HFFc6 (cell line): Measurements from ENCODE around the gene MCTP1. TPM values are rescaled to one million over a fixed set of nuclear protein-coding genes. Genes with fewer than 3 reads are reported as not detected.

ENCODE experiments used
- DNase-seq: peaks from one replicate; pipeline ENCODE4 v3.0.0-alpha.2; 2018
- H3K27ac Mint-ChIP-seq: 2 replicates; pipeline ENCODE4 v1.8.0; 2020; ENCODE audit warnings: mild to moderate bottlenecking, mixed read lengths
- H3K27me3 Mint-ChIP-seq: 2 replicates; pipeline ENCODE4 v1.8.0; 2021; ENCODE audit warnings: mild to moderate bottlenecking, moderate library complexity, mixed read lengths; ENCODE audit not compliant: insufficient read depth
- H3K36me3 Mint-ChIP-seq: 2 replicates; pipeline ENCODE4 v1.8.0; 2021; ENCODE audit warnings: low read depth, mixed read lengths
- H3K4me1 Mint-ChIP-seq: 2 replicates; pipeline ENCODE4 v1.8.0; 2020; ENCODE audit warnings: low read depth, mixed read lengths
- H3K4me3 Mint-ChIP-seq: 2 replicates; pipeline ENCODE4 v1.8.0; 2020; ENCODE audit warnings: mild to moderate bottlenecking, moderate library complexity, mixed read lengths
- H3K9me3 Mint-ChIP-seq: 2 replicates; pipeline ENCODE4 v1.8.0; 2020; ENCODE audit warnings: mild to moderate bottlenecking, mixed read lengths
- total RNA-seq, 6 experiments: library from RNA; stranded (reverse); fragmentation: NEBNext Ultra II Directional; extraction: Animal tissue kit (Norgen Biotek cat#: 25700); gene quantifications; 2 replicates in 1 of 6; 3 replicates in 5 of 6; pipeline ENCODE4 v1.2.3, GENCODE V29; 2021
- TF ChIP-seq, protein P1 (sequence below): fragments of 200-600 bp; sonication (generic); IDR thresholded peaks from 2 replicates; pipeline ENCODE4 v1.5.0; 2021; ENCODE audit warnings: antibody characterized with exemption, mild to moderate bottlenecking

MCTP1 gene
- total RNA-seq, 6 experiments from 2014 or later: 1.0 to 5.2 (median 3.9) TPM

DNA sequence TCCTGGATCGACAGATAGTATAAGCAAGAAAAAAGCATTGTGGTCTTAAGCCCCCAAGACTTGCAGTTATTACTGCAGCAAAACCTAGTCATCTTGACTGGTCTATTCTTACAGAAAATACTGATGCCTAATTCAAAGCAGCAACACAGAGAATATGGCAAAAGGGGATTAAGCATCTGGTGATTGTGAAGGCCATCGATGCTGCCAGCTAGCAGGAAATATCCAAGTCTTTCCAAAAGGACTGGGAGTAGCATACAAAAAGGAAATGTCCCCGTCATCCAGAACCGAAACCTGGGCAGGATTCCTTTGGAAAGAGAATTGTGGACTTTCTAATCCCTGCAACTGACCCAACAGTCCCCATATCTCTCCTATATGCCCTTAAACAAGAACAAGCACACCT lies 534.2 kb downstream of the MCTP1 start:
- DNase-seq: no peak
- no peak overlapping the region for H3K4me3 Mint-ChIP-seq
- H3K4me1 Mint-ChIP-seq: peaks cover 7% of the 10 kb centered on the region

DNA sequence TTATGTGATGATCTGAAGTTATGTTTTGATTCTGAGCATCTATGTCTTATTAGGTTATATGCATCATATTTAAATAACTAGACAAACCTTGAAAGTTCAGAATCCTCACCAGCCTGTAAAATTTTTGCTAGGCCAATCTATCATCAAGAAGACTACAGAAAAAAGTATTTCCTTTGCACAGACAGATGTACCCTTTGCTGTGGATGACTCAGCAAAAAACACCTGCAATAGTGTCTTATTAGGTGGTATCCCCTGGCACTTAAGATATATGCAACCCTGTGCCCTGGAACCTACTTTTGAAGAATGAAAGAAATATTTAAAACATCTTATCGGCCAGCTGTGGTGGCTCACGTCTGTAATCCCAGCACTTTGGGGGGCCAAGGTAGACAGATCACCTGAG lies 535.9 kb downstream of the MCTP1 start:
- no peak overlapping the region for H3K4me3 Mint-ChIP-seq
- H3K9me3 Mint-ChIP-seq: no peaks in the 10 kb centered on the region
- peaks cover 7% of the 10 kb centered on the region for H3K4me1 Mint-ChIP-seq
- no peak overlapping the region for H3K27ac Mint-ChIP-seq
- peaks cover 15% of the 10 kb centered on the region for H3K27me3 Mint-ChIP-seq
- TF ChIP-seq, protein P1, sequence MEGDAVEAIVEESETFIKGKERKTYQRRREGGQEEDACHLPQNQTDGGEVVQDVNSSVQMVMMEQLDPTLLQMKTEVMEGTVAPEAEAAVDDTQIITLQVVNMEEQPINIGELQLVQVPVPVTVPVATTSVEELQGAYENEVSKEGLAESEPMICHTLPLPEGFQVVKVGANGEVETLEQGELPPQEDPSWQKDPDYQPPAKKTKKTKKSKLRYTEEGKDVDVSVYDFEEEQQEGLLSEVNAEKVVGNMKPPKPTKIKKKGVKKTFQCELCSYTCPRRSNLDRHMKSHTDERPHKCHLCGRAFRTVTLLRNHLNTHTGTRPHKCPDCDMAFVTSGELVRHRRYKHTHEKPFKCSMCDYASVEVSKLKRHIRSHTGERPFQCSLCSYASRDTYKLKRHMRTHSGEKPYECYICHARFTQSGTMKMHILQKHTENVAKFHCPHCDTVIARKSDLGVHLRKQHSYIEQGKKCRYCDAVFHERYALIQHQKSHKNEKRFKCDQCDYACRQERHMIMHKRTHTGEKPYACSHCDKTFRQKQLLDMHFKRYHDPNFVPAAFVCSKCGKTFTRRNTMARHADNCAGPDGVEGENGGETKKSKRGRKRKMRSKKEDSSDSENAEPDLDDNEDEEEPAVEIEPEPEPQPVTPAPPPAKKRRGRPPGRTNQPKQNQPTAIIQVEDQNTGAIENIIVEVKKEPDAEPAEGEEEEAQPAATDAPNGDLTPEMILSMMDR: no peak
- no peaks in the 10 kb centered on the region for H3K36me3 Mint-ChIP-seq
- no peak for DNase-seq

More for the DNA sequence above, 534.2 kb downstream of the MCTP1 start:
- TF ChIP-seq, protein P1: no peak
- no peaks in the 10 kb centered on the region for H3K36me3 Mint-ChIP-seq
- no peaks in the 10 kb centered on the region for H3K9me3 Mint-ChIP-seq
- H3K27ac Mint-ChIP-seq: no peak overlapping the region
- peaks cover 12% of the 10 kb centered on the region for H3K27me3 Mint-ChIP-seq

DNA sequence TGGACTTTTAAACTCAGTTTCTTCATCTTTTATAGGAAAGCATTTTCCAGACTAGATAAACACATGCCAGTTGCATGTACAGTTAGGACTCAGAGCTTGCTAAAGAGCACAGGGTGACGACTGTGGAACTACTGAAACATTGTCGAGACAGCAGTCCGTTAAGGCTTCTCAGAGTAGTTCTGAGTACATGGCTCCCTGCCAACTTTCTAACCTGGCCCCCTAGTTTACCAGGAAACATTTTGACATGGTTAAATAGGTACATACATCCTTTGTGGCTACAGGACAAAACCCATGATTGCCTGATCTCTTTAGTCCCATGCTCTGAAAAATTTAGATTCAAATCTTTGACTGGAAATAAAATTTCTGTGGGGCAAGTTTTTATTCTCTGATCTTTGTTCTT lies 536.7 kb downstream of the MCTP1 start:
- no peaks in the 10 kb centered on the region for H3K36me3 Mint-ChIP-seq
- H3K9me3 Mint-ChIP-seq: no peaks in the 10 kb centered on the region
- peaks cover 13% of the 10 kb centered on the region for H3K27me3 Mint-ChIP-seq
- H3K27ac Mint-ChIP-seq: no peak overlapping the region
- H3K4me3 Mint-ChIP-seq: no peak overlapping the region
- TF ChIP-seq, protein P1: no peak
- H3K4me1 Mint-ChIP-seq: peaks cover 7% of the 10 kb centered on the region
- DNase-seq: no peak

DNA sequence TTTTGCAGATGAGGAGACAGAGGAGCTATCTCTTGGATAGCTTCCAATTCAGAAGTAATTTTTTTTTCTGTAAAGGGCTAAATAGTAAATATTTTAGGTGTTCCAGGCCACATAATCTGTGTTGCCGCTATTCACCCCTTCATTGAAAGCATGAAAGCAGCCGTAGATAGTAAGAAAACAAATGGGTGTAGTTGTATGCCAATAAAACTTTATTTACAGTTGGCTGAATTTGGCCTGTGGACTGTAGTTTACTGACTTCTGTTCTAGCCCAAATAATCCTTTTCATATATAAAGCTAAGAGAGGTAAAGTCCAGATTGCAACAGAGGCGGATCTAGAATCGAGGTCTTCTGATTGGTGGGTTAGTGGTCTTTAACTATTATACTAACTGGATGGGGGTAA lies 537.5 kb downstream of the MCTP1 start:
- Mint-ChIP-seq H3K27me3 (peaks cover 13% of the 10 kb centered on the region), H3K4me1 (peaks cover 7% of the 10 kb centered on the region), H3K36me3 (no peaks in the 10 kb centered on the region), H3K27ac (no peak overlapping the region), H3K9me3 (no peaks in the 10 kb centered on the region), H3K4me3 (no peak overlapping the region)
- TF ChIP-seq, protein P1: no peak
- DNase-seq: no peak

DNA sequence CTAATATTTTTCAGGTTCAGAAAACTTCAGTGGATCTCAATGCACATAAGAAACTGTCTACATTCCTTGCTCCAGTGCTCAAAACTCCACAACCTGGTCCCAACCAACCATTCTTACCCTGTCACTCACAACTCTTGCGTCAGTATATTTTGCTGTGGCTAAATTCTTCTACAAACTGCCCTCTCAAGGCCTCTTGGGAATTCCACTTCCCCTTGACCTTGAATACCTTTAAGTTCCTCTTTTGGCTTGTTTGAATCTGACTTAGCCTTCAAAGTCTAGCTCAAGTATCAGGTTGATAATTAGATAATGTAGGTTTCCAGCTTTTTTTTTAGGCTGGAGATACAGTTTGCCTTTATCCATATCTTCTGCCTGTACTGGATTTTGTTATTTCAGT lies 538.2 kb downstream of the MCTP1 start:
- no peaks in the 10 kb centered on the region for H3K36me3 Mint-ChIP-seq
- H3K27me3 Mint-ChIP-seq: peaks cover 12% of the 10 kb centered on the region
- no peak for DNase-seq
- H3K27ac Mint-ChIP-seq: no peak overlapping the region
- H3K4me3 Mint-ChIP-seq: no peak overlapping the region
- TF ChIP-seq, protein P1: no peak
- H3K4me1 Mint-ChIP-seq: peaks cover 7% of the 10 kb centered on the region
- H3K9me3 Mint-ChIP-seq: no peaks in the 10 kb centered on the region
